GM06990 (cell line): ENCODE measurements around the gene ZBTB12.

Experiments
- DNase-seq: peaks from one replicate; pipeline ENCODE4 v3.0.0-alpha.2; 2011; ENCODE audit not compliant: insufficient read length; ENCODE audit errors: extremely low read depth
- H3K27me3 ChIP-seq: replicated peaks from 2 replicates; pipeline ENCODE4 v1.6.0; 2011; ENCODE audit warnings: low read length; ENCODE audit not compliant: control insufficient read depth, insufficient read depth
- H3K36me3 ChIP-seq: 2 replicates; pipeline ENCODE4 v1.5.1; 2011; ENCODE audit warnings: low read length; ENCODE audit not compliant: control insufficient read depth, insufficient read depth
- H3K4me3 ChIP-seq: replicated peaks from 2 replicates; pipeline ENCODE4 v1.5.1; 2011; ENCODE audit warnings: low read depth, mild to moderate bottlenecking, control low read depth, low read length
- TF ChIP-seq, protein P1 (sequence below): IDR thresholded peaks from 2 replicates; pipeline ENCODE4 v1.5.1; 2011; ENCODE audit warnings: low read length, control low read depth, mild to moderate bottlenecking, inconsistent platforms; ENCODE audit not compliant: insufficient read depth, poor library complexity, severe bottlenecking

Gene ZBTB12

DNA sequence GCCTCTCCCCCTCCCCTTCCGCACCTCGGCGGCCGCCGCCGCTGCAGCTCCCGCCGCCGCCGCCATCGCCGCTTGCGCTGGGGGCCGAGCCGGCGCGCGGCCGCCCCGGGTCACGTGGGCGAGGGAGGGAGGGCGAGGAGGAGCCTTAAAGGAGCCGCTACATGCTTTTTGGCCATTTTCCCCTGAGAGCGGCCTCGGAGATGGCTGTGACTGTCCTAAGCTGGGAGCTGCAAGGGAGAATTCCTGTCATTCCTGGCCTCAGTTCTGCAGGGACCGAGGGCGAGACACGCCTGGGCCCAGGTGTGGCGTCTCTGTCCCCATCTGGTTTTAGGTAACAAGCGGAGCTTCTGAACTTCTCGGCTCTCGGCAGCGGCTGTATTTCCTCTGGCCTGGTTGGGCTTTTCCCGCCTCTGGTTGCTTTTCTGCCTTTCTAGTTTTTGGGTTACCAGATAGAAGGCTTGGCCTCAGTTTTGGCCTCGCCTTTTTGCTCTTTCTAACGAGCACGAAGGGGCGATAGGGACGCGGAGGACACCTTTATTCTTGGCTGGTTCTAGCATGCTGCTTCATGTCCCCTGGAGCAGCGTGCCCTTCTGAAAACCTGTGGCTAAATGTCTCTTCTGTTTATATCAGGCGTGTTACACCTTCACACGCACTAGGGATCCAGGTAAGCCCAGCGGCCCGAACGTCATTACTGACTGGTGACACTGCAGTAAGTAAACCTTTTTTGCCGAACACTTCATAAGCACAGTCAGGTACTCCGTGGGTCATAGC, 4.1 kb downstream of the ZBTB12 start, which contains the start of gene EHMT2:
Gene EHMT2, minus strand, starts transcription at position 87 of the 771 bp plus-strand sequence. Its CDS starts 21 bp downstream, at position 66.
- TF ChIP-seq, protein P1, sequence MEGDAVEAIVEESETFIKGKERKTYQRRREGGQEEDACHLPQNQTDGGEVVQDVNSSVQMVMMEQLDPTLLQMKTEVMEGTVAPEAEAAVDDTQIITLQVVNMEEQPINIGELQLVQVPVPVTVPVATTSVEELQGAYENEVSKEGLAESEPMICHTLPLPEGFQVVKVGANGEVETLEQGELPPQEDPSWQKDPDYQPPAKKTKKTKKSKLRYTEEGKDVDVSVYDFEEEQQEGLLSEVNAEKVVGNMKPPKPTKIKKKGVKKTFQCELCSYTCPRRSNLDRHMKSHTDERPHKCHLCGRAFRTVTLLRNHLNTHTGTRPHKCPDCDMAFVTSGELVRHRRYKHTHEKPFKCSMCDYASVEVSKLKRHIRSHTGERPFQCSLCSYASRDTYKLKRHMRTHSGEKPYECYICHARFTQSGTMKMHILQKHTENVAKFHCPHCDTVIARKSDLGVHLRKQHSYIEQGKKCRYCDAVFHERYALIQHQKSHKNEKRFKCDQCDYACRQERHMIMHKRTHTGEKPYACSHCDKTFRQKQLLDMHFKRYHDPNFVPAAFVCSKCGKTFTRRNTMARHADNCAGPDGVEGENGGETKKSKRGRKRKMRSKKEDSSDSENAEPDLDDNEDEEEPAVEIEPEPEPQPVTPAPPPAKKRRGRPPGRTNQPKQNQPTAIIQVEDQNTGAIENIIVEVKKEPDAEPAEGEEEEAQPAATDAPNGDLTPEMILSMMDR, result no peak
- H3K4me3 ChIP-seq, result peak within 1 kb of the TSS; percentile 92
- H3K36me3 ChIP-seq, result peaks cover 3% of the 10 kb centered on the region
- H3K27me3 ChIP-seq, result no peaks in the 10 kb centered on the region
- DNase-seq, result peak; percentile 90

DNA sequence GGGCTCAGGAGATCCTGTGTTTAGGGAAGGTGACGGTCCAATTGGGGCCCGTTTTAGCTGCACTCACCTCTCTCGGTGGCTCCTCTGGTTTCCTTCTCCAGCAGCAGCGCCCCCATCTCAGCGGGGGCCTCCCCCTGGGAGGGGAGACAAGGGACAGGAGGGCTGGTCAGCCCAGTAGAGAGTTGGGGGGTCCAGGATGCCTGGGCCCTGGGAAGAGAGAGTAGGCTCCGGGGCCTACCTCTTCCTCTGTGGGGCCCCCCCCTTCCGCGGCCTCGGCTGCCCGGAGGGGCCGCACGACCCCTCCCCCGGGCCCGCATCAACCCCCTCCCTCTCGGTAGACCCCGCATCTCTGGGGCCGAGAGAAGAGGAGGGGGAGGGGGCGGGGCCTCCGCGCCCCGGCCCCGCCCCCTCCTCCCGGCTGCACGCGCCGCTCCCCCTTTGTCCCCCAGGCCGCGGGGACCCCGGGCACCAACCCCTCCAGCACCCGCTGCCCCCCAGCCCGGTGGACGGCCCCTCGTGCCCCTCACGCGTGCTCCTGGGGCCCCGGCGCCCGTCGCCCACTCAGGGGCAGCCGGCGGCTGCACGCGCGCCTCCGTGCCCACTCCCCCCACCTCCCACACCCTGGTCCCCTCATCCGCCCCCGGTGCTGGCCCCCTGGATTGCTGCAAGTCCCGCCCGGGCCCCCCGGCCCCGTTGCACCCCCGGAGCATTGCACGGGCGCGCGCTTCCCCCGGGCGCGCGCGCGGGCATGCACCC, 4.9 kb downstream of the ZBTB12 start:
- H3K4me3 ChIP-seq, result peak overlapping the region; percentile 92
- no peak for DNase-seq
- peaks cover 6% of the 10 kb centered on the region for H3K36me3 ChIP-seq
- no peaks in the 10 kb centered on the region for H3K27me3 ChIP-seq
- TF ChIP-seq, protein P1, result no peak

DNA sequence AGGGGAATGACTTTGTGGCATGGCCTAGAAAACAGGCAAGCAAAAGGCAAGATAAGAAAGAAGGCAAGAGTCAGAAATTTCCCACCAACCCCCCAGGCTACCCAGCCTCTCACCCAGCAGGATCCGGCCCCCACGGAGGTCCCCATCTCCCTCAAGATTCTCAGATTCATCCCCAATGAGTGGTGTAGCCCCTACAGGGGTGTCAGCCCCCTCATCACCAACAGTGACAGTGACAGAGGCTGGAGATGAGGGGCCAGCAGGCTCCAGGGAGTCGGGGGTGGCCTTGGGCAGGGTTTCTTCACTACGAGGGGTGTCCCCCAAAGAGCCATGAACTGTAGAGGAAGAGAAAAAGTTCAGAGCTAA, 5.4 kb downstream of the ZBTB12 start:
- TF ChIP-seq, protein P1, result no peak
- Histone ChIP-seq H3K27me3 (no peaks in the 10 kb centered on the region), H3K4me3 (peak overlapping the region; percentile 92), H3K36me3 (peaks cover 6% of the 10 kb centered on the region)
- no peak for DNase-seq

DNA sequence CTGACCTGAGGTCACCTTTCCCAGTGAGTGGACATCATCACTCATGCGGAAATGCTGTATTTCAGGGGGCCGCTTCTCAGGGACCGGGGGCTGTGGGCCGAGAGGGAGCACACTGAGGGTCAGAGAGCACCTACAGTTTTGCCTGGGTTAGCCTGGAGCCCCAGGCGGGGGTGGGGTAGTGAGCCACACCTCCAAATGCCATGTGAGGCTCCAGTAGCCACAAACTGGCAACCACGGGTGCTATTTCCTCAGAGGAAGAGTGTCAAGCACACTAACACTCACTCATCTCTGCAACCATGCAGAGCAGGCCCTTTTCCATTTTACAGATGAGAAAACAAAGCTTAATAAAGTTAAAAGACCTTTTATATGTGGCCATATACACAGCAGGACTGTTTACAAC, 9.1 kb downstream of the ZBTB12 start:
- TF ChIP-seq, protein P1, result no peak
- peaks cover 17% of the 10 kb centered on the region for H3K36me3 ChIP-seq
- DNase-seq, result no peak
- H3K27me3 ChIP-seq, result no peaks in the 10 kb centered on the region
- no peak overlapping the region for H3K4me3 ChIP-seq

DNA sequence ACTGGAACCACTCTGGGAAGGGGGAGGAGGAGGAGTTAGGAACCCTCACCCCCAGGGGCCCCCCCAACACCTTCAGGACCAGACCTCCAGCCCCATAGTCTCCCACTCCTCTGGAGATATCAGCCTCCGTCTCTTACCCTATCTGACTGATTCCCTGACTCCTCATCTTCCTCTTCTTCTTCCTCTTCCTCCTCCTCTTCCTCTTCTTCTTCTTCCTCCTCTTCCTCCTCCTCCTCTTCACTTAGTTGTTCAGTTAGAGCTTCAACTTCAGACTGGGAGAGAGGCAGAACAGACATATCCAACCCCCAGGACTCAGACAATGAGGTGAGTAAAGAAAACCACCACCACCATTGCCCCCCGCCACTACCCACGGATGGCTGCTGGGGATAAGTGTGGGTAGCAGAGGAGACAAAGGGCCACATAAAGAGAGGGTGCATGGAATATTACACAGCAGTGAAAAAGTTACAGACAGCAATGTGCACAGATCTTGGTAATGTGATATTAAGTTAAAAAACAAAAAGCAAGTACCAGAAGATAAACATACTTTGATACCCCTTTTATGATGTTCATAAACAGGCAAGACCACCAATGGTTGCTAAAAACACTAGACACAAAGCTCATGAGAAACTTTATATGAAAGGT, 12.4 kb downstream of the ZBTB12 start:
- TF ChIP-seq, protein P1, result no peak
- Histone ChIP-seq H3K36me3 (peaks cover 32% of the 10 kb centered on the region), H3K27me3 (no peaks in the 10 kb centered on the region), H3K4me3 (no peak overlapping the region)
- DNase-seq, result no peak
